Naive thymus-derived CD8-positive, alpha-beta T cell (primary cell): ENCODE results near the gene ASPSCR1. TPM values are rescaled to one million over a fixed set of nuclear protein-coding genes. Genes with fewer than 3 reads are reported as not detected.
A peak's percentile ranks its signal among the peaks of the same experiment; 100 is the strongest.

Experiments used
- ATAC-seq, 2 donors: fragments of 150-1000 bp; cut with Tn5 transposase in 1 of 2; sonication (Bioruptor Pico), chemical (Tn5 transposase) in 1 of 2; 1 replicate in 1 of 2; 2 replicates in 1 of 2; pipeline ENCODE4 v1.10.0; 2021; ENCODE audit warnings: mild to moderate bottlenecking in 2 of 2, moderate library complexity in 2 of 2
- POLR2A ChIA-PET: fragments of 350-600 bp; sonication (Branson Sonifier 250); formaldehyde crosslinking; loops from one replicate; lab custom pipeline; 2021; ENCODE audit warnings: antibody characterized with exemption; lab: Charles Lee
- DNase-seq, 10 donors: peaks; one replicate each; pipeline versions ENCODE4 v3.0.0 to v3.0.0-alpha.2; 2020 to 2022
- H3K27ac Mint-ChIP-seq, 10 donors: one replicate each; pipeline ENCODE4 v1.8.0; 2020 to 2022; ENCODE audit warnings: mild to moderate bottlenecking in 10 of 10, mixed read lengths in 10 of 10, moderate library complexity in 4 of 10, inconsistent platforms in 1 of 10
- H3K27me3 Mint-ChIP-seq, 5 donors: one replicate each; pipeline ENCODE4 v1.8.0; 2021 to 2022; ENCODE audit warnings: mixed read lengths in 5 of 5
- H3K36me3 Mint-ChIP-seq, 3 donors: one replicate each; pipeline ENCODE4 v1.8.0; 2020 to 2022; ENCODE audit warnings: mixed read lengths in 3 of 3, mild to moderate bottlenecking in 2 of 3, inconsistent platforms in 1 of 3
- H3K4me1 Mint-ChIP-seq, 4 donors: one replicate each; pipeline ENCODE4 v1.8.0; 2021 to 2022; ENCODE audit warnings: mixed read lengths in 4 of 4
- H3K4me3 Mint-ChIP-seq, 10 donors: one replicate each; pipeline ENCODE4 v1.8.0; 2020 to 2022; ENCODE audit warnings: mild to moderate bottlenecking in 10 of 10, mixed read lengths in 10 of 10, moderate library complexity in 6 of 10, inconsistent platforms in 1 of 10
- H3K9me3 Mint-ChIP-seq, 9 donors: one replicate each; pipeline ENCODE4 v1.8.0; 2020 to 2022; ENCODE audit warnings: mixed read lengths in 9 of 9, mild to moderate bottlenecking in 3 of 9, inconsistent platforms in 1 of 9, moderate library complexity in 1 of 9
- polyA plus RNA-seq, 3 donors: library from polyadenylated mRNA; unstranded; fragments of 300-500 nt; fragmentation: Illumina TruSeq; gene quantifications; one replicate each; pipeline ENCODE4 v1.2.3, GENCODE V29; 2021
- total RNA-seq, 8 experiments: library from RNA in 2 of 8; stranded (reverse) in 2 of 8; gene quantifications; one replicate each; pipeline ENCODE4 v1.2.3 and lab custom pipeline; 2021 to 2026

Gene ASPSCR1
- total and polyA plus RNA-seq, 5 experiments from 2014 or later: 28.1 to 47.7 (median 33.4) TPM

DNA sequence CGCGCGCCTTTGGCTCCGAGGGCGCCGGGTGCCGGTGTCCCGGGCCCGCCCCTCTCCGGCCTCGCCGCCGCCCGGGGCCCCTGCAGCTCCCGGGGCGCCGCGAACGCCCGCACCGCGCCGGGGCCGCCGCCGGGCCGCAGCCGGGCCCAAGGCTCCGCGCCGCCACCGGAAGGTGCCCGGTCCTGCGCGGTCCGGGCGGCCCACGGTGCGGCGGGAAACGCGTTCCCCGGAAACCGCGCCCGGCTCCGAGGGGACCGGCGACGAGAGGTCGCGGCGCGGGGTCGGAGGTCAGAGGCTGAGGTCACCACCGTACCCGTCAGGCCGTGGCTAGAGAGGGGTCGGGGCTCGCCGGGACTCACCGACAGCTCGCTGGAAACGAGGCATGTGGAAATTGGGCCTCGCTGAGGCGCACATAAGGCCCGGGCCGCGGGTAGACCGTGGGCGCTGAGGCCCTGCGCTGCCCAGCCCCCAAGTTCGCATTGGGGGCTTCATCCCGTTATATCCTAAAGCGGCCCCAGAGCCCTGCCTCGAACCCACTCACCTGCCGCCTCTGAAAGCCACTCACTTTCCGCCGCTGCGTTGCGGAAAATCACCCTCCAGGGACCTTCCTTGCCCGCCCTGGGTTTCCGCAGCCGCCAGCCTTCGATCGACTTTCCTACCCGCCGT lies 88.3 kb downstream of the ASPSCR1 start, which contains the start of gene DUS1L:
Gene DUS1L (minus strand): TSS at position 167 of the 666 bp plus-strand sequence. CDS start 745 bp downstream, outside the sequence.
- ATAC-seq (peak; percentile 86 to 88), DNase-seq (peak; percentile 44 to 78 (median 69))
- peaks cover 0 to 29% (median 12%) of the 10 kb centered on the region in 4 donors for H3K4me1 Mint-ChIP-seq
- POLR2A ChIA-PET: interaction anchor here (0.6 to 4.5 kb wide), 15 partner anchors 10 to 232 kb away, joined by 3 to 38 read pairs (median 4); partner anchors contain the start of genes CENPX, DCXR, FASN and GPS1
- H3K4me3 Mint-ChIP-seq: peak within 1 kb of the TSS; percentile 76 to 88 (median 84)
- peaks cover 0 to 2% (median 0%) of the 10 kb centered on the region in 3 donors for H3K36me3 Mint-ChIP-seq
- H3K9me3 Mint-ChIP-seq: no peaks in the 10 kb centered on the region
- peak within 1 kb of the TSS; percentile 81 to 97 (median 92) for H3K27ac Mint-ChIP-seq
- no peaks in the 10 kb centered on the region for H3K27me3 Mint-ChIP-seq

Other genes with a start within 250 kb of the ASPSCR1 start
- not detected for gene GCGR, start 173.5 kb upstream of the ASPSCR1 start, total RNA-seq
- not detected for gene GCGR, start 173.5 kb upstream of the ASPSCR1 start, polyA plus RNA-seq
- 10 to 100 TPM; 58.4 to 59.0 TPM for gene MCRIP1, start 144.3 kb upstream of the ASPSCR1 start, total RNA-seq
- gene MCRIP1, start 144.3 kb upstream of the ASPSCR1 start, polyA plus RNA-seq: 10 to 100 TPM; 49.5 to 61.8 (median 55.0) TPM
- not detected for gene PPP1R27, start 142.6 kb upstream of the ASPSCR1 start, total RNA-seq
- gene PPP1R27, start 142.6 kb upstream of the ASPSCR1 start, polyA plus RNA-seq: under 1 TPM in 1 of 3 donors, not detected in 2; 0.11 TPM
- gene P4HB, start 117.1 kb upstream of the ASPSCR1 start, total RNA-seq: 100 to 1,000 TPM; 181 to 190 TPM
- gene P4HB, start 117.1 kb upstream of the ASPSCR1 start, polyA plus RNA-seq: 100 to 1,000 TPM; 166 to 191 (median 191) TPM
- 100 to 1,000 TPM; 317 to 343 TPM for gene ARHGDIA, start 106.3 kb upstream of the ASPSCR1 start, total RNA-seq
- 100 to 1,000 TPM in 1 of 3 donors, 10 to 100 TPM in 2; 55.1 to 102 (median 87.2) TPM for gene ARHGDIA, start 106.3 kb upstream of the ASPSCR1 start, polyA plus RNA-seq
- 10 to 100 TPM; 49.9 to 54.4 TPM for gene ALYREF, start 86.0 kb upstream of the ASPSCR1 start, total RNA-seq
- 10 to 100 TPM; 31.7 to 55.4 (median 50.1) TPM for gene ALYREF, start 86.0 kb upstream of the ASPSCR1 start, polyA plus RNA-seq
- 10 to 100 TPM; 38.7 to 48.1 TPM for gene ANAPC11, start 85.9 kb upstream of the ASPSCR1 start, total RNA-seq
- gene ANAPC11, start 85.9 kb upstream of the ASPSCR1 start, polyA plus RNA-seq: 100 to 1,000 TPM; 273 to 324 (median 275) TPM
- 1 to 10 TPM in 1 of 2 experiments, under 1 TPM in 1; 0.69 to 1.0 TPM for gene NPB, start 75.4 kb upstream of the ASPSCR1 start, total RNA-seq
- gene NPB, start 75.4 kb upstream of the ASPSCR1 start, polyA plus RNA-seq: not detected
- 10 to 100 TPM; 34.9 to 38.5 TPM for gene PCYT2, start 66.2 kb upstream of the ASPSCR1 start, total RNA-seq
- 10 to 100 TPM; 22.9 to 24.0 (median 23.7) TPM for gene PCYT2, start 66.2 kb upstream of the ASPSCR1 start, polyA plus RNA-seq
- gene SIRT7, start 59.5 kb upstream of the ASPSCR1 start, total RNA-seq: 10 to 100 TPM; 66.5 to 70.8 TPM
- gene SIRT7, start 59.5 kb upstream of the ASPSCR1 start, polyA plus RNA-seq: 10 to 100 TPM; 21.3 to 30.6 (median 25.6) TPM
- gene MAFG, start 49.9 kb upstream of the ASPSCR1 start, total RNA-seq: 10 to 100 TPM; 17.1 to 18.0 TPM
- 1 to 10 TPM; 1.2 to 2.5 (median 2.2) TPM for gene MAFG, start 49.9 kb upstream of the ASPSCR1 start, polyA plus RNA-seq
- 1 to 10 TPM; 5.7 to 9.1 TPM for gene PYCR1, start 40.3 kb upstream of the ASPSCR1 start, total RNA-seq
- 1 to 10 TPM; 2.9 to 4.8 (median 3.0) TPM for gene PYCR1, start 40.3 kb upstream of the ASPSCR1 start, polyA plus RNA-seq
- gene MYADML2, start 30.4 kb upstream of the ASPSCR1 start, total RNA-seq: not detected
- gene MYADML2, start 30.4 kb upstream of the ASPSCR1 start, polyA plus RNA-seq: not detected
- not detected for gene NOTUM, start 16.4 kb upstream of the ASPSCR1 start, total RNA-seq
- gene NOTUM, start 16.4 kb upstream of the ASPSCR1 start, polyA plus RNA-seq: not detected
- 10 to 100 TPM; 33.6 to 37.6 TPM for gene CENPX, start 45.2 kb downstream of the ASPSCR1 start, total RNA-seq
- 10 to 100 TPM; 42.7 to 63.0 (median 50.7) TPM for gene CENPX, start 45.2 kb downstream of the ASPSCR1 start, polyA plus RNA-seq
- 10 to 100 TPM; 11.4 to 12.5 TPM for gene LRRC45, start 45.7 kb downstream of the ASPSCR1 start, total RNA-seq
- 1 to 10 TPM; 2.7 to 6.0 (median 4.2) TPM for gene LRRC45, start 45.7 kb downstream of the ASPSCR1 start, polyA plus RNA-seq
- gene RAC3, start 54.0 kb downstream of the ASPSCR1 start, total RNA-seq: 1 to 10 TPM; 1.4 to 1.5 TPM
- gene RAC3, start 54.0 kb downstream of the ASPSCR1 start, polyA plus RNA-seq: not detected
- gene DCXR, start 60.1 kb downstream of the ASPSCR1 start, total RNA-seq: 10 to 100 TPM; 72.5 to 81.0 TPM
- 100 to 1,000 TPM; 113 to 185 (median 127) TPM for gene DCXR, start 60.1 kb downstream of the ASPSCR1 start, polyA plus RNA-seq
- gene RFNG, start 74.2 kb downstream of the ASPSCR1 start, total RNA-seq: 10 to 100 TPM; 38.5 to 42.1 TPM
- 1 to 10 TPM; 2.2 to 8.5 (median 4.8) TPM for gene RFNG, start 74.2 kb downstream of the ASPSCR1 start, polyA plus RNA-seq
- 10 to 100 TPM; 88.2 to 91.4 TPM for gene GPS1, start 74.3 kb downstream of the ASPSCR1 start, total RNA-seq
- gene GPS1, start 74.3 kb downstream of the ASPSCR1 start, polyA plus RNA-seq: 100 to 1,000 TPM; 122 to 140 (median 126) TPM
- 100 to 1,000 TPM; 142 to 151 TPM for gene DUS1L, start 88.2 kb downstream of the ASPSCR1 start, total RNA-seq
- 100 to 1,000 TPM in 1 of 3 donors, 10 to 100 TPM in 2; 68.6 to 167 (median 92.1) TPM for gene DUS1L, start 88.2 kb downstream of the ASPSCR1 start, polyA plus RNA-seq
- 10 to 100 TPM; 28.3 to 32.3 TPM for gene FASN, start 120.6 kb downstream of the ASPSCR1 start, total RNA-seq
- gene FASN, start 120.6 kb downstream of the ASPSCR1 start, polyA plus RNA-seq: 1 to 10 TPM in 1 of 3 donors, under 1 TPM in 2; 0.33 to 2.4 (median 0.80) TPM
- 10 to 100 TPM; 72.9 to 80.0 TPM for gene CCDC57, start 235.2 kb downstream of the ASPSCR1 start, total RNA-seq
- 10 to 100 TPM; 39.6 to 53.5 (median 42.4) TPM for gene CCDC57, start 235.2 kb downstream of the ASPSCR1 start, polyA plus RNA-seq